ENCODE data around the gene TMEM178B.

TMEM178B gene

GRCh38 chr7:141436575-141437075, 362.8 kb downstream of the TMEM178B start:
- Histone ChIP-seq H3K4me3 (ENCODE audit: low read depth in 1 of 2, low read length in 1 of 2) (no peak overlapping the region), H3K9me3 (no peaks in the 10 kb centered on the region), H3K27ac (no peak overlapping the region), H3K27me3 (peaks cover 6% of the 10 kb centered on the region), H3K36me3 (no peaks in the 10 kb centered on the region), H3K4me1 (ENCODE audit: control insufficient read depth in 1 of 2, insufficient read depth in 1 of 2, low read depth in 1 of 2, low read length in 1 of 2) (no peaks in the 10 kb centered on the region)
- TF ChIP-seq CTCF (IDR thresholded peaks at IDR 0.05): no peak

GRCh38 chr7:141439164-141439563, 365.3 kb downstream of the TMEM178B start:
- Histone ChIP-seq H3K27me3 (no peaks in the 10 kb centered on the region), H3K4me3 (ENCODE audit: low read depth in 1 of 2, low read length in 1 of 2) (no peak overlapping the region), H3K36me3 (no peaks in the 10 kb centered on the region), H3K9me3 (no peaks in the 10 kb centered on the region), H3K27ac (no peak overlapping the region), H3K4me1 (ENCODE audit: control insufficient read depth in 1 of 2, insufficient read depth in 1 of 2, low read depth in 1 of 2, low read length in 1 of 2) (no peaks in the 10 kb centered on the region)
- no peak for TF ChIP-seq CTCF (IDR thresholded peaks at IDR 0.05)

- no peak for TF ChIP-seq CTCF (IDR thresholded peaks at IDR 0.05)
- H3K9me3 ChIP-seq: no peaks in the 10 kb centered on the region
- H3K36me3 ChIP-seq: no peaks in the 10 kb centered on the region
- H3K27me3 ChIP-seq: no peaks in the 10 kb centered on the region
- H3K4me3 ChIP-seq (ENCODE audit: low read depth in 1 of 2, low read length in 1 of 2): no peak overlapping the region
- H3K27ac ChIP-seq: no peak overlapping the region
- H3K4me1 ChIP-seq (ENCODE audit: control insufficient read depth in 1 of 2, insufficient read depth in 1 of 2, low read depth in 1 of 2, low read length in 1 of 2): no peaks in the 10 kb centered on the region
Measured at GRCh38 chr7:141439776-141440175, 365.9 kb downstream of the TMEM178B start.

GRCh38 chr7:141441837-141442627, 368.2 kb downstream of the TMEM178B start:
- Histone ChIP-seq H3K27ac (no peak overlapping the region), H3K36me3 (no peaks in the 10 kb centered on the region), H3K9me3 (no peaks in the 10 kb centered on the region), H3K4me3 (ENCODE audit: low read depth in 1 of 2, low read length in 1 of 2) (no peak overlapping the region), H3K27me3 (no peaks in the 10 kb centered on the region), H3K4me1 (ENCODE audit: control insufficient read depth in 1 of 2, insufficient read depth in 1 of 2, low read depth in 1 of 2, low read length in 1 of 2) (no peaks in the 10 kb centered on the region)
- no peak for TF ChIP-seq CTCF (IDR thresholded peaks at IDR 0.05)

- Histone ChIP-seq H3K4me3 (ENCODE audit: low read depth in 1 of 2, low read length in 1 of 2) (no peak overlapping the region), H3K27ac (no peak overlapping the region), H3K9me3 (no peaks in the 10 kb centered on the region), H3K4me1 (ENCODE audit: control insufficient read depth in 1 of 2, insufficient read depth in 1 of 2, low read depth in 1 of 2, low read length in 1 of 2) (no peaks in the 10 kb centered on the region), H3K27me3 (no peaks in the 10 kb centered on the region), H3K36me3 (no peaks in the 10 kb centered on the region)
- TF ChIP-seq CTCF (IDR thresholded peaks at IDR 0.05): no peak
Measured at GRCh38 chr7:141442781-141443180, 368.9 kb downstream of the TMEM178B start.

Measured in neutrophil (primary cell).